ENCODE measurements around the gene LDB2.

LDB2 gene

GRCh38 chr4:16750882-16751642 is 147.4 kb downstream of the LDB2 start:
- no peak for DNase-seq

- DNase-seq, result no peak
Measured at GRCh38 chr4:16750216-16750615, 148.2 kb downstream of the LDB2 start.

- DNase-seq, result no peak
Measured at GRCh38 chr4:16745887-16746286, 152.6 kb downstream of the LDB2 start.

DNA sequence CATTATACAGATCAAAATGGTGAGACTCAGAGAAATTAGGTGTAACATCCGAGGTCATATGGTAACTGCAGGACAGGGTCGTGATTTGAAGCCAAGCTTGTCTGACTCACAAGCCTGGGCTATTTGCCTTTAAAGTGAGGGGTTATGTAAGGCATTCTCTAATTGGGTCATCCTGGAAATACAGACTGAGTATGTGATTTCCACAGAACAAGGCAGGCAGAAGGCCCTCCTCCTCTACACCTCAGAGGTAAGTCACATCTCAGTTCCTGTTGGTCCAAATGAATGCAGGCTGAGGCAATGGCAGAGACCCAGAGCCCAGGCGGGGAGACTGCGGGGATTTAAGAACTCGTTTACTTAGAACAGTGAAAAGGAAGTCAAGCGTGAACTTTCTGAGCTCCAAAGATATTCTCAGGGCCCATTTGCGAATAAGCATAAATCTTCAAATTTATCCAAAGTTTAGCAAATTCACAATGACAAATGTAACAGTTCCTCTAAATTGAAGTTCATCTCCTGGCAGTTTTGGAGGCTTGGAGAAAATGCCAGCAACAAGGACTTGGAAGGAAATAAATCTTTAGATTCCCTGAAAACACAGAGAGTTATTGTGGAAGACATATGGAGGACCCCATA is 153.3 kb downstream of the LDB2 start:
- no peak for DNase-seq

- no peak for DNase-seq
Measured at GRCh38 chr4:16741287-16741686, 157.2 kb downstream of the LDB2 start.

GRCh38 chr4:16739997-16740624 is 158.3 kb downstream of the LDB2 start:
- no peak for DNase-seq

GRCh38 chr4:16738558-16738957 is 159.9 kb downstream of the LDB2 start:
- no peak for DNase-seq

GRCh38 chr4:16733509-16733908 is 164.9 kb downstream of the LDB2 start:
- DNase-seq, result no peak

- DNase-seq, result no peak
Measured at GRCh38 chr4:16732741-16733140, 165.7 kb downstream of the LDB2 start.

- DNase-seq, result no peak
Measured at GRCh38 chr4:16731776-16732380, 166.6 kb downstream of the LDB2 start.

DNA sequence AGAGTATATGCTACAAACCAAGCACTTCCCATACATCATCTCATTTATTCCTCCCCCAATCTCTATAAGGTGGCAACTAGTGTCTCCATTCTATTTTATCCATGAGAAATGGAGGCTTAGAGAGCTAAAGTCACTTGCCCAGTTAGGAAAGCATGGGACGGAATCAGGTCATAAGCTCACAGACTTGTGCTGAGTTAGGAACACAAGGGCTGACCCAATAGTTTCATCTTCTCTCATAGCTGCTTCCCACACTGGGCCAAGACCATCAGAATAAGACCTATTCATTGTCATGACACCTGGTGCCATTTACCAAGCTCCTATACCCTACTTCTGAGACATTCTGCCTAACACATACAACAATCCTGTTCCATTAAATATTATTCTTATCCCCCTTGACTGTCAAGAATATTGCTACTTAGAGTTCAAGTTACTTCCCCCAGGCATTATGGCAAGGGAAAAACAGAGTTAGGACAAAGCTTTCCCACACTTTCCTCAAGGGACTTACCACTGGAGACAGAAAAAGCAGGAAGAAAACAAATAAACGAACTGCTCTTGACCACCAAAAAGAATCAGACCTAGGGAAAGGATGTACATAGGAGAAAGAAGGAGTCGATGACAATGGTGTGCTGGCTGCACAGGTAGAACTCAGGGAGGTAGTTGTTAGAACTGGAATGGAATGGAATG is 167.8 kb downstream of the LDB2 start:
- DNase-seq, result no peak

DNA sequence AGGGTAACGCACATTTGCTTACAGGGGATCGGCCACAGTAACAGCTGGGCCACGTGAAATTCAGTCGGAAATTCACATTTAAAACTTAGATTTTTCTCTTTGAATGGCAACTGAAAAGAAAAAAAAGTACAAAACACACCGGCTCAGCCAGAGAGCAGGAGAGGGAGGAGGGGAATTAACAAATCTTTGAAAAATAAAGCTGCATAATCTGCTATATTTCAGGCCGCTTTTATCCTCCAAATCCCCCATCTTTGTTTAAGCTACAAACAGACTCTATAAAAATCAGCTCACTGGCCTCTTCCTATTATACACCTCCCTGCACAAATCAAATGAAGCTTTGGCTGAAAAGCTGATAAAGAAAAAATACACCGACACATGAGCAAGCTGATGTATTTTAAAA is 169.1 kb downstream of the LDB2 start:
- no peak for DNase-seq

DNA sequence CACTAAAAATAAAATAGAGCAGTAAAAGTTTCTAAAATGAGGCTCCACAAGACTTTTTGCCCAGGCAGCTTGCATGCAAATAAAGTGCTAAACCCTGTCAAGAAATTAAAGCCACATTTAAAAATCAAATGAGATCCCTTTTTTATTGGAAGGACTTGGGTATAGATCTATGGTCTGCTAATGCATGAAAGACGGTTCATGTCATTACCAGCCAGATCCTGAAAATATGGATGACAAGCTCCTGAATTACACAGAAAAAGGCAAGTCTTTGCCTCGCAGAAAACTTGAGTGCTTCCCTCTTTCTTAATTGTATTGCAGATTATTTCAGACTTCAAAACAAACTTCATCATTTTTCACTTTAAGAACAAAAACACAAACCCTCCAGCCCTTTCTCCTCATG is 169.6 kb downstream of the LDB2 start:
- DNase-seq, result no peak

GRCh38 chr4:16728111-16728510 is 170.3 kb downstream of the LDB2 start:
- no peak for DNase-seq

- no peak for DNase-seq
Measured at GRCh38 chr4:16727218-16727617, 171.2 kb downstream of the LDB2 start.

DNA sequence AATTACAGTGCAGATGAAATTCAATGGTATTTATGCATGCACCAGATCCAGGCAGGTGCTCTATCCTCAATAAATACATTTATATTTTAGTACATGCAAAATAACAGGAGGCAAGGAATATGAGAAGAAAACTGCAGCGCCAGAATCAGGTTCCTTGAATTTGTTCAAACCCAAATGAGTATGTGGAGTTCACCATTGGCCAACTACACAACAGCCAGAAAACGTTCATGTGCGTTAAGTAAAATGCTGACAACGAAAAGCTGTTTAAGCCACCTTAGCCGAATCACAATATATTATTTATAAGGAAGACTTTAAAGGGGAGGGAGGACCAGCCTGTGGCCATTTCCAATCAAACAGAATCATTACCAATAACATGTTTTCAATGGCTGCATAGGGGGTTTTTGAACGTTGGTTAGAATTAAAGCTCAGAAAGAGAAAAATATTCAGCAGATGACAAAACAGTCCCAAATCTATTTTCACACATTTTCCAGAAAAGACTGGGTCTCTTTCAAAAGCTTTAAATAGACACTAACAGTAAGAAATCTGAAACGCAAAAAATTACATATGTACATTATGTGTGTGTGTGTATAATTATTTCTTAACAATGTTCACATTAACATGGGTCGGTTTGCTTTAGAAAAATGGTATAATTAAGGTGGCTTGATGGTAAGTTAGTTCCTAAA is 171.9 kb downstream of the LDB2 start:
- no peak for DNase-seq

GRCh38 chr4:16725252-16725651 is 173.2 kb downstream of the LDB2 start:
- DNase-seq, result no peak

DNA sequence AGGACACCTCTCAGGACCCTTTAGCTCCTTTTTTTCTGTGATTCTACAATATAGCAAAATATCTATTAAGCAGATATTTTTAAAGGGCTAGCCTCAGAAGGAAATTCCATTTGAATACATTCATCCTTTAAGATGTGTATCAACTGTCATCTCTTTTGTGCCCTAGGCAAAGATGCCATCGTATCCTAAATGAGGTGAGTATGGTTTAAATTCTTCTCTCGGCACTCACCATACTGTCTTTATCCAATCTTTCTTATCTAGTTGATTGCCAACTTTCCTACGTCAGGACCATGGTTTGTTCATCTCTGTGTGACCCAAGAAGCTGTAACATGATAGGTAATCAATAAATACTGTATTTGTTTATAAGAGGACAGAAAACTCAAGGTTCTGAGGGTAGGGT is 176.0 kb downstream of the LDB2 start:
- no peak for DNase-seq

DNA sequence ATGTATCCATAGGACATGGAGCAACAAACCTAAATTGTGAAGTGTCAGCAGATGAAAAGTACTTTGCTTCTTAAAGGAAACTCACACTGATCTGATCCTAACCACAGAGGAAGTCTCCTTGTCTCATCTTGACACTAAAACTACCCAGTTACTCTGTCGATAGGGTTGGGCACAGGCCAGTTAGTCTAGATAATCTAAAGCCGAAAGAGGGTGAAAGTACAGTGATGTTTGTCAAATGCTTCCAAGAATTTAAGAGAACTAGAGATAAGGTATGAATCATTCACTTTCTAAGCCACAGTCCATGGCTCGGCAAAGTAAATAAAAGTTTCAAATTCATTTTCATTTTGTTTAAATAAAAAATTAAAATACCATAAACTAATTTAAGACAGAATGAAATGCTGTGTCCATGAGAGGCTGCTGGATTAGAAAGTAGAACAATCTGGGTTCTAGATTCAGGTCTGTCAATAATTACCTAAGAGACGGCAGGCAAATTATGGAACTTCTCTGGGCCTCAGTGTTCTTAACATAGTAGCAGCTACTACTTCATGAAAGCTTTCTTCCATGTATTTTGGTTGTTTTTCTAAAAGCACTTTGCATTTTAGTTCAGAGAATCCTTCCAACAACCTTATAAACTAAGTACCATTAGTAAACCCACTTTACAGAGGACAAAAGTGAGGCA is 176.7 kb downstream of the LDB2 start:
- no peak for DNase-seq

- no peak for DNase-seq
Measured at GRCh38 chr4:16720761-16721160, 177.7 kb downstream of the LDB2 start.

DNA sequence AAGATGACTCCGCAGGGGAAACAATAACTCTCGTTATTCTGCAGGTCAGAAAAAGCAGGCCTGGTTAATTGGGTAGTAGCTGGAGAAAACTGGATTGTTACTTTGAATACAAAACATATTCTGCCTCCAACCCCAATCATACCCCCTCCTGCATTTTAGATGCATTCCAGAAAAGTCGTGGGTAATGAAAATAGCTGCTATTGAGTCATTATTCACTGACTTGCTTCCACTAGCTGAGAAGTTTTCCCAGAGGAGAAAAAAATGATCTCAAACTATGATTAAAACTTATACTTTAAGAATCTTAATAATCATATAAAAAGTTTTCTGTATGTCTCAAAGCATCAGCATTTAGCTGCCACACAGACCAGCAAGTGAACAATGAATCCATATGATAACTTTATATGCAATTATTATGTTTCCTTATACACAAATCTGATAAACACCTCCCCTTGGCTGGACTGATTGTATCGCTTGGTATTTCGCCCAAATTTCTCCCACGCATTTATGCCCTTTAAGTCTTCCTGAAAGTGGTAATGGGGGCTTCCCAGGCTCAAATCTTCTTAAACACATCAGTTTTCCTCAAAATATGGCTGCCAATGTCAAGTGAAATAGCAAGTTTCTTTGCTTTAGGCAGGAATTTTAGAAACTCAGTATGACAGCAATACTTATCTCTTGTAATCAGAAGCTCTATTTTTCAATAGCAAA is 181.0 kb downstream of the LDB2 start:
- DNase-seq, result no peak
